Measurements from ENCODE around the gene SNTA1. TPM values are rescaled to one million over a fixed set of nuclear protein-coding genes. Genes with fewer than 3 reads are reported as not detected.

The SNTA1 gene
- total and polyA plus RNA-seq, 9 of the 15 experiments (the other 6 are each of a cell fraction or from before 2014, with no cell fraction given), result 1.2 to 40.8 (median 20.3) TPM

GRCh38 chr20:33470457-33470856, 26.9 kb upstream of the SNTA1 start:
- Histone ChIP-seq H3K4me1 (replicated peaks in 1 of 2; ENCODE audit: control insufficient read depth in 2 of 2, insufficient read depth in 2 of 2, low read length in 2 of 2) (peaks cover 0 to 5% of the 10 kb centered on the region in 2 experiments; a peak in 4 of 5 replicates), H2AFZ (ENCODE audit: low read depth, low read length) (no peak overlapping the region), H3K36me3 (ENCODE audit: control insufficient read depth, insufficient read depth, low read length) (no peaks in the 10 kb centered on the region), H3K27ac (ENCODE audit: extremely low read depth, low read depth, low read length) (no peak overlapping the region), H3K9ac (ENCODE audit: insufficient read depth in 1 of 2, low read depth in 2 of 2, low read length in 2 of 2) (no peak overlapping the region), H3K4me2 (ENCODE audit: insufficient read depth, low read length) (no peak overlapping the region), H3K79me2 (ENCODE audit: control insufficient read depth, insufficient read depth, low read length) (no peaks in the 10 kb centered on the region), H3K9me3 (replicated peaks; ENCODE audit: control insufficient read depth, insufficient read depth, low read depth, low read length) (no peaks in the 10 kb centered on the region), H3K27me3 (ENCODE audit: control insufficient read depth in 2 of 2, insufficient read depth in 2 of 2, low read length in 2 of 2) (peaks cover 7 to 14% of the 10 kb centered on the region in 2 experiments; a peak in 4 of 5 replicates), H4K20me1 (replicated peaks; ENCODE audit: control insufficient read depth, insufficient read depth, low read length) (0 out of 2 replicates have a peak, but pooled peaks cover 4% of the 10 kb centered on the region), H3K4me3 (no peak overlapping the region), H3K9me1 (ENCODE audit: control insufficient read depth, insufficient read depth, low read length) (no peaks in the 10 kb centered on the region)
- no peak for DNase-seq (ENCODE audit: extremely low read depth in 1 of 4, low spot score in 3 of 4)
- TF ChIP-seq MXI1 (IDR thresholded peaks at IDR 0.05; ENCODE audit: low read depth, low read length), result no peak
- TF ChIP-seq RNF2 (IDR thresholded peaks at IDR 0.05), result no peak
- no peak for TF ChIP-seq SIN3B (IDR thresholded peaks at IDR 0.05; ENCODE audit: low read depth)
- TF ChIP-seq PHB2 (IDR thresholded peaks at IDR 0.05; ENCODE audit: low read depth), result no peak
- no peak for TF ChIP-seq PRMT5 (CRISPR knock-in tag; IDR thresholded peaks at IDR 0.05)
- TF ChIP-seq CBX2 (IDR thresholded peaks at IDR 0.05; ENCODE audit: insufficient read depth, low read length, poor library complexity, severe bottlenecking), result no peak
- TF ChIP-seq RBM25 (IDR thresholded peaks at IDR 0.05; ENCODE audit: low read depth, low read length, severe bottlenecking), result peak; percentile 32
- peak; percentile 60 for TF ChIP-seq ZFP36 (IDR thresholded peaks at IDR 0.05; ENCODE audit: low read depth, low read length, partially characterized antibody)
- TF ChIP-seq CREM (IDR thresholded peaks at IDR 0.05; ENCODE audit: low read depth), result no peak
- no peak for TF ChIP-seq ZNF717 (CRISPR knock-in tag; IDR thresholded peaks at IDR 0.05)
- TF ChIP-seq SIX5 (IDR thresholded peaks at IDR 0.05; ENCODE audit: borderline replicate concordance in 1 of 2, insufficient read depth in 1 of 2, low read depth in 1 of 2, low read length in 2 of 2), result no peak
- TF ChIP-seq LEF1 (IDR thresholded peaks at IDR 0.05), result no peak
- TF ChIP-seq HNRNPUL1 (IDR thresholded peaks at IDR 0.05; ENCODE audit: low read length), result no peak
- no peak for TF ChIP-seq TCF15 (CRISPR knock-in tag; IDR thresholded peaks at IDR 0.05)
- TF ChIP-seq CBX8 (IDR thresholded peaks at IDR 0.05; ENCODE audit: borderline replicate concordance, extremely low read depth, low read depth, low read length, poor library complexity, severe bottlenecking), result no peak
- TF ChIP-seq BCOR (IDR thresholded peaks at IDR 0.05), result 0 out of 2 replicates have a peak, but pooled peaks have one; percentile 22
- TF ChIP-seq MAFF (IDR thresholded peaks at IDR 0.05; ENCODE audit: low read length), result no peak
- TF ChIP-seq MED1 (CRISPR knock-in tag; IDR thresholded peaks at IDR 0.05; ENCODE audit: borderline replicate concordance), result no peak
- TF ChIP-seq SP1 (CRISPR knock-in tag; IDR thresholded peaks at IDR 0.05), result no peak
- TF ChIP-seq ASH1L (IDR thresholded peaks at IDR 0.05; ENCODE audit: borderline replicate concordance, low read depth, partially characterized antibody), result no peak
- no peak for TF ChIP-seq CC2D1A (IDR thresholded peaks at IDR 0.05)
- no peak for TF ChIP-seq WHSC1 (IDR thresholded peaks at IDR 0.05; ENCODE audit: low read length)
- no peak for TF ChIP-seq SIN3A (IDR thresholded peaks at IDR 0.05; ENCODE audit: borderline replicate concordance in 2 of 2, control insufficient read depth in 1 of 2, low read depth in 2 of 2, low read length in 2 of 2)
- TF ChIP-seq KDM1A (IDR thresholded peaks at IDR 0.05), result 0 out of 4 replicates have a peak, but pooled peaks of 1 of the 2 experiments have one; percentile 12
- no peak for TF ChIP-seq ZBTB8A (IDR thresholded peaks at IDR 0.05; ENCODE audit: partially characterized antibody)
- TF ChIP-seq KAT8 (IDR thresholded peaks at IDR 0.05; ENCODE audit: low read depth), result no peak
- no peak for TF ChIP-seq GATA2 (CRISPR knock-in tag; IDR thresholded peaks at IDR 0.05)
- no peak for FAIRE-seq
- POLR2A ChIA-PET, result interaction anchor here (0.6 to 1.4 kb wide), 2 partner anchors 10 to 366 kb away, joined by 3 read pairs; no protein-coding TSS in a partner anchor
- under 1% methylated on average over 4 of the region's 4 CpGs for WGBS (ENCODE audit: insufficient coverage, low coverage, missing lambda C conversion rate)
- no TSS peak for BruUV-seq (replicated peaks)
- CTCF ChIA-PET (ENCODE audit: low intra/inter-chr PET ratio), result no interaction called here
- ATAC-seq, result no peak
- intact Hi-C loops (cut with micrococcal nuclease), result no loop called here
- in situ Hi-C loops (cut with MboI), result no loop called here
